HG03095 (cell line): ENCODE measurements around the gene TNFSF10.

Source experiments
- ATAC-seq: cut with Tn5 transposase; IDR thresholded peaks from one replicate; pipeline ENCODE4 v1.9.1; 2021; ENCODE audit warnings: moderate library complexity; ENCODE audit not compliant: unreplicated experiment

The TNFSF10 gene

GRCh38 chr3:172461530-172462138 lies 61.6 kb downstream of the TNFSF10 start:
- ATAC-seq = peak; percentile 69

GRCh38 chr3:172456404-172456803 lies 66.8 kb downstream of the TNFSF10 start:
- no peak for ATAC-seq
